ENCODE measurements around the gene ANKRD33B.
"Not testable (repeated sequence)": the region's sequence is repeated elsewhere in the genome, so short reads cannot be mapped to it uniquely, and the experiment has no call there.

Gene ANKRD33B

DNA sequence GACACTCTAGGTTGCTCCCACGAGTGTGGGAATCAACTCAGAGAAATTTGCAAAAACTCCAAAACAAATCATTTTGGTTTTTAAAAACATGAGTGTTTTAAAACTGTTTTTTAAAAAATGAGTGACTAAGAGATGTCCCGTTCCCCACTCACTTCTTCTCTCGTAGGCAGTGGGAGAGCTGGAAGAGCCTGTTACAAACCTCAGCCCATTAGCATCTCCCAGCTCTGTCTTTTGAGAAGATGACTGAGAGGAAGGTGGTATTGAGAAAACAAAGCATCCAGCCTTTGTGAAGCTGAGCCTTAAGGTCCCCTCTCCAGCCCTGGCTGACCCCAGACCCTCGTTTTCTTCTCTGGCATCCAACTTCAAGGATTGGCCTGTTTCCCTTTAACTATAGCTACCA is 4.7 kb upstream of the ANKRD33B start:
- no peak for DNase-seq

DNA sequence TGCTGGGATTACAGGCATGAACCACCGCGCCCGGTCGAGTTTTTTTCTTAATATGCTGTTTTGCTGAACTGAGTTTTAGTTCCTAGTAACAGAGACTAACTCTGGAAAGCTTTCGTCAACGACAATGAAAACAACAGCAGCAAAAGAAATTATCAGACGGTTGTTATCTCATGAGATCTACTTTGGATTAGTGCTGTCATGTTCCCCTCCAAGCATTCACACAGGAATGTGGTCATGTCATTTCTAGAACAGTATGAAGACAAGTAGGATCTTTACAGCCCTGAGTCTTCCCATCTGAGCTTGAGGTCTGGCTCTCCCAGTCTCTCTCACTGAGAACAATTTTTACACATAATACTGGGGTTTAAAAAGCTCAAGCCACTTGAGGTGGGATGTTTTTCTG is 4.0 kb upstream of the ANKRD33B start:
- no peak for DNase-seq

DNA sequence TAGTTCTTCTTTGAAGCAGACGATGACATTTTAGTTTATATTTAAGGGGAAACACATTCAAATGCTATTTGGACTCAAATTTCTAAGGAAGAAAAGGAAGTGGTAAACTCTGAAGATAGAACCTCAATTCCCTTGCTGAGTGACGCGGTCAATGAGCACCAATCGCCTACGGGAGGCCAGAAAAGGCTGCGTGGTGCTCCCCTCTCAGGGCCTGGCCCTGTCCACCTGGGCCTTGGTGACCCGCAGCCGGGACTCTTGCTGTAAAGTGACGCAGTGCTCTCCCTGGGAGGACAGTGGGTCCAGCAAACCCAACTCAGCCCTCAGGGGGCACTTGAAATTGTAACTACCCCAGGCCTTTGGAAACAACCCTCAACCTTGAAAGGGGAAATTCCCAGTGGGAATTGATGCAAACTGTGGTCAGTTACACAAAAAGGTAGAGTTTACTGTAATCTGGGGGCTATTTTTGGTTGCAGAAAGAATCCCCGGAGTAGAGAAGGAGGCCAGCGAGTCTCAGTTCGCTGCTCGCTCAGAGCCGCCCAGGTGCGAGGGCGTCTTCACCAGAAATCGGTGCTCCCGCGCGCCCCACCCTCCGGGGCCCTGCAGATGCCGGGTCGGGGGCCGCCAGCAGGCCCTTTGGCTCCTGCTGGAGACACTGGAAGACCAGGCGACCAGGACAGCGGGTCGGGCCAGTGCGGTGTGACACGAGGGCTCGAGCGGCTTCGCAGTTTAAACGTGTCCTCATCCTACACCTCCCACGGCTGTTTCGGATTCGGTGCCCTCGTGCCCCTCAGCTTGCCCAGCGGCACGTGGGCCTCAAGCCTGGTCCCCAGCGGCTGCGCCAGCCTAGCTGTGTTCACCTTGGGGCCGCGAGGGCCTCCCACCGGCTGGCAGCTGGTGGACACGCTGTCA is 1.4 kb upstream of the ANKRD33B start:
- DNase-seq, result no peak

DNA sequence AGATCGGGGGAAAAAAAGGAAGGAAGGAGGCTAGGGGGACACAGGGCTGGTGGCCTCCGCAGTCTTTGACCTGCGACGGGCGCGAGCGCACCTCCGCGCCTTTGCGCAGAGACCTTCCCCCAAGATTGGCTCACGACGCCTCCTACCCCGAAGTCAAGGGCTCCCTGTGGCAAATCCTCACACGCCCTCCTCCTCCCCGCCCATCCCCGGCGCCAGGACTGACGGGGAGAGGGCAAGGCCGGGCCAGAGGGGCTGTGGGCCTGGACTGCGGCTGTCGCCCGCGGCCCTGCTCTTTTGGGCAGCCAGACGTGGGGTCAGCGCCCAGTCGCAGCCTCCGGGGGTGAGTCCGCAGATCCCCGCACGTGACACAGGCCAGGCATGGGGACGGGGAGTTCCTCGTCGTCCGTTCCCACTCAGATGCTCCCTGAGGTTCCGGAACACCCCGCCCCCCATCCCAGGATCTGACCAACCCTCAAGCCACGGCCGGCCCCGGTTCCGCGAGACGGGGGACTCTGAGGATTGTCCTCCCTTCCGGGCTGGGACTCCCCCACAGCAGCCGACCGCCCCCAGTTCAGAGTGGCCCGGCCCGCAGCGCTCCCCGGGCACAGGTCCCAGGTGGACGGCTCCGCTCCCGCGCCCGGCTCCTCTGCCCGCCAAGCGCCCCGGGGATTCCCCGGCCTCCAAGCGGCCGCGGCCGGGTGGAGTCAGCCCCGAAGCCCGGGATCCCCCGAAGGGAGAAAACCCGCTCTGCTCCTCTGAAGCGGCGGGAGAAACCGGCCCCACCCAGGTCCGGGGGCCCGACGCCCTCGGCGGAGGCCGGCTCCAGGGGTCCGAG is 543 bp upstream of the ANKRD33B start:
- DNase-seq, result peak in 1 of 2 experiments; percentile 59

DNA sequence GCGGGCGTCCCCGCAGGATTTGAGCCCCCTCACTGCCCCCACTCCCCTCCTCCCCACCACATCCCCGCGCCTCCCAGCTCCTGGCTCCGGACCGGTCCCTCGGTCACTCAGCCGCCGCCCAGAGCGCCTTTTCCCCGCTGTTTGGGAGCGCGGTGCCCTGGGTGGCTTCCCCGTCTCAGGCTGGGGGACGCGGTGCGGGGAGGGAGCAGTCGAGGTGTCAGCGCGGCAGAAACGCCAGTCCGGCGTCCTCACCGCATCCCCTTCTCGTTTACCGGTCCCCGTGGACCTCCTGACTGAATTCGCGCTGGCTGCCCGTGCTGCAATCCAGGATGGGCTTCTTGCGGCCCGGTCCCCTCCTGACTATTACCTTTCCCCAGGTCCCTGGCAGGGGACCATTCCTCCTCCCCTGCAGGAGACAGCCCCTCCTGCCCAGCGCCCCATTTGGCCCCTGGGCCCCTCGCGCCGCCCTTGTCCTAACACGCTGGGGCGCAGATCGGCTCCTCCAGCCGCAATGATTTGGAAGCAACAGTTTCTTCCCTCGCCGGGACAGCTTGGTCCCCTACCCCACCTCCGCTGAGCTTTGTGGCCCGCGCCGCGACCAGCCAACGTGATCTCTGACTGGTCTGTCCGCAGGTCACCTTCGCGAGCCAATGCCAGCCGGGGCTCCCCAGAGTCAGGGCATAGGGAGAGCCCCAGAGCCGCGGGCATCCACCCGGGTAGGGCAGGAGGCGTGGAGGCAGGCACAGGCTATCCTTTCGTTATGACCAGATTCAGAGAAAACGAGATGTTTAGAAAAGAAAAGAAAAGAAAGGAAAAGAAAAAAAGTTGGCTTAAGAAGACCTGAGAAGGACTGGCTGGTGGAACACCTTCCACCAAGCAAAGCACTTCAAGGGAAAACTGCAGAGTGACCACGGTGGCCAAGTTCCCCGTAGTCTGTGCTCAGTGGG is 1.2 kb downstream of the ANKRD33B start:
- peak in 1 of 2 experiments; percentile 31 for DNase-seq

DNA sequence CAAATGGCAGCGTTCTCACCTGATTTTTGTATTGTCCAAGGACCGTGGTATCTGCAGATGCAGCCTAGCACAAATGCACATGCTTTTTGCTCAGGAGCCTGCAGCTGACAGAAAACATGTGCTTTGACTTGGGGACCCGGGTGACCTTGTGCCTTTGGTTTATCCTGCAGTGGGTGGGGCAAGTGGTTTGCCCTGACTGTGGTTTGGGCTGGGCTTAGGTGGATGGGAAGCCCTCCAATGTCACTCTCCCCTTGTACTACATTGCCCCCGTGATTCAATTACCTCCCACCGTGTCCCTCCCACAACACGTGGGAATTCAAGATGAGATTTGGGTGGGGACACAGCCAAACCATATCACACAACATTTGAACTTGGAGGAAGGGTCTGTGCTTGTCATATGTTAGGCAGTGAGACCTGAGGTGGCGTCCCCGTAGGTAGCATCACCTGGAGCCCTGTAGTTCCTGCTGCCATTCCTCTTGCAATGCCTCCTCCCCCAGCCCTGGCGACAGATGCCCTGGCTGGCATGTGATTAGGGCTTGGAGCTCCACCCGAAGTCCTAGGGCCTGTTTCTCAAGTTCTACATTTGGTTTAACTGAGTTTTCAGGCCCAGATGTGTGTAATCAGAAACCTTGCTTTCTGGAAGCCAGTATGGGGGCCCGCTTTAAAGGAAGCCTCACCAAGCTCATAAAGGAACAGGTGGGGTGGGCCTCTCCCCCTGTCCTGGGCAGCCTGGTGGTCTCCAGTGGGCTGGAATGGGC is 2.1 kb downstream of the ANKRD33B start:
- peak in 1 of 2 experiments; percentile 59 for DNase-seq

DNA sequence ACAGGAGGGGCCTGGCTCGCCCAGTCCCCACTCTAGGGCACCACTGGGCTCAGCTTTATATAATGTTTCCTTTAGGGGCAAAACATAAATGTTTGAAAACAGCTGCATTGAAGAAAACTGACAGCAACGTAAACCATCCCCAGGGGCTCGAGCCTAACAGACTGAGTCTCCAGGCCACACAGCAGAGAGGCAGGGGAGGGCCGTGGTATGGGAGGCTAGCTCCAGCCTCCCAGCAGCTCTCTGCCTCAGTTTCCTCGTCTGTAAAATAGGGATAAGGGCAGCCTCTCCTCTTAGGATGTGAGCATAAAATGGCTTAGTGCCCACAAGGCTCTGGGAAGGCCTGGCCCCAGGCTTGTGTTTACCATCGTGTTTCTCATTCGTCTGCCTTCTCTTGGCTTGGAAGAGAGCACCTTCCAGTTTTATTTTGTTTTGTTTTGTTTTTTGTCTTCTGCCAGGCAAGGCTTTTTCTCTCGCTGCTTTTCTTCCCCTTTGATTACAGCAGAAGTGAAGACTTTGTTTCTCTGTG is 2.7 kb downstream of the ANKRD33B start:
- no peak for DNase-seq

DNA sequence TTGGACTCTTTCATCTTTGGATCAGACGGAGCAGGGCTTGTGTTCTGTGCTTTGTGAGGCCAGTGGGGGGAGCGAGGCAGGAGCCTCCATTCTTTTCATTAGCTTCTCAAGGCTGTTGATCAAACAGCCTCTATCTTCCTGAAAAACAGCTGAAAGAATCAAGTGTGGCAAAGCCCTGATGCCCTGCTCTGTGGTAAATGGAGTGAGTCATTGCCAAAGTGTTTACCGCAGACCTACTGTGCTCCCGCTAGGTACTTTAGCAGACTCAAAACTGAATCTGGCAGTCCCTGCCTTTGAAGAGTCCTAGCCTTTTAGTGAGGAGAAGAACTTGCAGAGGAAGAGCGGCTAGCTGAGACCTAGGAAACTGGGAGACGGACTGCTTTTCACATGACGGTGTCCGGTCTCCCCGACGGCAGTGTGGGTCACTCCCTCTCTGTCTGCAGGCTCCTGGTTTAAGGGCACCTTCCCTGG is 3.3 kb downstream of the ANKRD33B start:
- no peak for DNase-seq

DNA sequence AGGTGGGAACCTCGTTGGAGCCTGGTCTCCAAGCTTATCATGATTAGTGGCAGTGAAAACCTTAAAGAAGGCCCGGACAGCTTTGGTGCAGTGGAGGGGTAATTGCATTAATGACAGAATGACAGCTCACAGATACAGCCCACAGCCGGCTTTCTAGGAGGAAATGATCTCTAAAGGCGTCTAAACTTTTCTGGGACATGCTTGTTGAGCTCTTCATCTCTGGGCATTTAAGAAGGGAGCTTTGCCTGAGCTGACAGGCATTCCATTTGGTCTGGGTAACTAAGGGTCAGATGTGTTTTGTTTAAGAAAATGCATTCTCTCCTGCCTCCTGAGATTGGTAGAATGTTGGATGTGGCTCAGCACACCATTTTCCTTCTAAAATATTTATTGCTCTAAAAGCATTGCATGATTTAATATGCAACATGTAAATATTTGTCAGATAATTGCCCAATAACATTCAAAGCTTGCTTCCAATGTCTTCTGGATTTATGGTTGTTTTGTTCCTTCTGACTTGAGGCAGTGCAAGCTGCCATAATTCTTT is 4.0 kb downstream of the ANKRD33B start:
- no peak for DNase-seq

DNA sequence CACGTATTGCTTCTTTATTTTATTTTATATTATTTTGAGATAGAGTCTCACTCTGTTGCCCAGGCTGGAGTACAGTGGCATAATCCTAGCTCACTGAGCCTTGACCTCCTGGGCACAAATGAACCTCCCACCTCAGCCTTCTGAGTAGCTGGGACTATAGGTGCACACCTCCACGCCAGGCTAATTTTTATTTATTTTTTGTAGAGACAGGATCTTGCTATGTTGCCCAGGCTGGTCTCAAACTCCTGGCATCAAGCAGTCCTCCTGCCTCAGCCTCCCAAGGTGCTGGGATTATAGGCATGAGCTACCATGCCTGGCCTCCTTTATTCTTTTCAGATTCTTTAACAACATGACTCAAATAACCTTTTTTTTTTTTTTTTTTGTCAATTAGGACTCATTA is 6.7 kb downstream of the ANKRD33B start:
- not testable (repeated sequence) for DNase-seq

DNA sequence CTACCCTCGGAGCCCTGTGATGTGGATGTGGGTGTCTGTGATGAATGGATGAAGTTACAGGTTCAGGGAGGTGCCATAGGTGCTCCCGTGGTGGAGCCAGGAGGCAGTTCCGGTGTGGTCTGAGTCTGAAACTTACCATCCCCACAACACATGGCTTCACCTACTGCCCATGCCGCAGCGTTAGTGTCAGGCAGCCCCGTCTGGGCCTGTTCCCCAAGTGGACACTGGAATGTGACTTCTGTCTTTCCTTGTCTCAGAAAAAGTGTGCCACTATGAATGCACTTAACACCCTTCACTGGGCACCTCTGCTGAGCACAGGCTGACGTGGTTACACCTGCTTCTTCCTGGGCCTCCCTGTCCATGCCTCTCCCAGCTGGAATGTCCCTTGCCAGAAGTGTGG is 8.6 kb downstream of the ANKRD33B start:
- no peak for DNase-seq

DNA sequence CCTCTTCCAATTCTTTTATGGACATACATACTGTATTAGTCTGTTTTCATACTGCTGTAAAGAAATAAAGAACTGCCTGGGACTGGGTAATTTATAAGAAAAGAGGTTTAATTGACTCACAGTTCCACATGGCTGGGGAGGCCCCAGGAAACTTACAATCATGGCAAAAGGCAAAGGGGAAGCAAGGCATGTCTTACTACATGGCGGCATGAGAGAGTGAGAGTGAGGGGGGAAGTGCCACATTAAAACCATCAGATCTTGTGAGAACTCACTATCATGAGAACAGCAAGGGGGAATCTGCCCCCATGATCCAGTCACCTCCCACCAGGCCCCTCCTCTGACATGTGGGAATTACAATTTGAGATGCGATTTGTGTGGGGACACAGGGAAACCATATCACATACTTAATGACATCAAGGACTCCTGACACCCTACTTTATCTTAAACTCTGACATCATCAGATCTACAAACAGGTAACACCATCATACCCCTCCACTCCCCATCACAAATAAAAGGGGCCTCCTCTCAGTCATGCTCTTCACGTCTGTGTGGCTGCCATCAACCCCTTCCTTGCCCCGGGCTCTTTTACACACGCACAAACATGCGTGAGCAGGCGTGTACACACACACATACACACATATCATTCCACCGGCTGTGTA is 9.7 kb downstream of the ANKRD33B start:
- DNase-seq, result no peak

DNA sequence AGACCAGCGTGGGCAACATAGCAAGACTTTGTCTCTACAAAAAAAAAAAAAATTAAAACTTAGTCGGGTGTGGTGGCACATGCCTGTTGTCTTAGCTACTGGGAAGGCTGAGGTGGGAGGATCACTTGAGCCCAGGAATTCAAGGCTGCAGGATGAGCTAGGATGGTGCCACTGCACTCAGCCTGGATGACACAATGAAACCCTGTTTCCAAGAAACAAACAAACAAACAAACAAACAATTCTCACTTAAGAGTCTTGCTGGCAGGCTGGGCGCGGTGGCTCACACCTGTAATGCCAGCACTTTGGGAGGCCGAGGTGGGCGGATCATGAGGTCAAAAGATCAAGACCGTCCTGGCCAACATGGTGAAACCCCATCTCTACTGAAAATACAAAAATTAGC is 11.0 kb downstream of the ANKRD33B start:
- DNase-seq, result not testable (repeated sequence)

DNA sequence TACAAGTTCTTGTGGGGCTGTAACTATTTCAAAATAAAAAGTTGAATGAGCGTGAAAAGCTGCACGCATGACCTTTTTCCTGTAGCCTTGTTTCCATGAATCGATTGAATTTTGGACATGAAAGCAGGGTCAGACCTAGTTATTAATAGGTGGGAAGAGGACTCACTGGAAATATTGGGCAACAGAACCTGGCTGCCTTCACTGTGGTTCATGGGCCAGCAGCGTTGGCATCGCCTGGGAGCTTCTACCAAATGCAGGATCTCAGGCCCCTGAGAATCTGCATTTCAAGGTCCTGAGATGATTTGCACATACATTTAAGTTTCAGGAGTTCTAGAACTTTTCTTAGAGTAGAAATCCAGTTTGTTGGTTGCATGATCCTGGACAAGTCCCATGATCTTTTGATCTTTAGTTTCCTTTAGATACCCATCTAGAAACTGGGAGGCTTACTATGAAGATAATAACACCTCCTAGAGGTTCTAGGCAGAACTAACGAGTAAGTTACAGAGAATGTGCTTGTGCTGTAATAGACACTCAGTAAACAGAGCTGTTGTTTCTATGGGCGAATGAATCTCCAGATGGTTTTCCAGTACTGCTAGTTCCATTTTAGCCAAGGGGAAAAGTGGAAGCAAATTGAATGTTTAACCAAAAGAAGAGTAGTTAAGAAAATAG is 12.4 kb downstream of the ANKRD33B start:
- DNase-seq, result no peak

DNA sequence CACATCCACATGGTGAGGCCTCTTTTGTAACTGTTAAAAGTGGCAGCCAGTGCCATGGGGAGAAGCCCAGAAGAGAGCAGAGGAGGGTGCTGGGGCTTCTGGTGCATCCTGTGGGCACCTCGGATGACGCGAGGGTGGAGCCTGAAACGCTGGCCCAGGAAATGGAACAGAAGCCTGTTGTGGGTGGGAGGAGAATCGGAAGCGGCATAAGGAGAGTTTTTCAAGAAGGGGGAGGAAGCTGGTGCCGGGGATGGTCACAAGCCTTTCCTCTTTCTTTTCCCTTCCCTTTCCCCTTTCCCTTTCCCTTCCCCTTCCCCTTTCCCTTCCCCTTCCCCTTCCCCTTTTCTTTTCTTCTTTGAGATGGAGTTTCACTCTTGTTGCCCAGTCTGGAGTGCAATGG is 12.9 kb downstream of the ANKRD33B start:
- no peak for DNase-seq

DNA sequence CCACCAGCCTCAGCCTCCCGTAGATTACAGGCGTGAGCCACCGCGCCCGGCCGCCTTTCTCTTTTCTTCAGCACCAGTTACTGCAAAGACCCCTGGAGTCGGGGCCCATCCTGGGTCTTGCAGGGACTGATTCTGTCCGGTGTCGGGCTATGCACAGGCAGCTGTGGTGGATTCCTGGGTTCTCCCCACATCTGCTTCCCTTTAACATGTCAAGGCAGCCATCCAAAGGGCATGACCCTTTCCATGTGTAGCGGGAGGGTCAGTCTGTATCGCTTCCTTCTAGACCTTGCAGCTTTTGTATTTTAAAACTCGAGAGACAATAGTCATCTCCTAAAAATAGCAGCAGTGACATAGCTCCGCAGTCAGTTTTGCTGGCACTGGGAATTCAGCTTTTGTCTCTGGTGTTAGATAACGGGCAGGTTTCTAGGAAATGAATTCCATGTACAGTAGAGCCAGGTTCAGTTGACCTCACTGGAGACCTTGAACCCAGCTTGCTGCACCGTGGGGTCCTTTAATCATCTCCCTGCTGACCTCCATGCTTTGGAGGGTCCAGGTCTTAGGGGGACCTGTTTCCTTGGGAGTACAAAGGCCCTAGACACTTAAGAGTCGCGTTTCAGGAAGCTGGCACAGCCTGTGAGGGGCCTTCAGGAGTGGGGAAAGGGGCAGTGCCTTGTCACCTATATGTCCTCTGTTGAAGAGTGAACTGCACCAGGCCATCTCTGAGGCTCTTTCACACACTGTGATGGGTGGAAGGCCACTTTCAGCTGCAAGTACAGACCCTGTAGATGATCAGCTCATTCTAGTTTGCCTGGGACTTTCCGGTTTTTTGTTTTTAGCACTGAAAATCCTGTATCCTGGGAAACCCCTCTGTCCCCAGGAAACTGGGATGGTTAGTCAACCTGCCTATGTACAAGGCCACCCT is 13.8 kb downstream of the ANKRD33B start:
- DNase-seq, result no peak

DNA sequence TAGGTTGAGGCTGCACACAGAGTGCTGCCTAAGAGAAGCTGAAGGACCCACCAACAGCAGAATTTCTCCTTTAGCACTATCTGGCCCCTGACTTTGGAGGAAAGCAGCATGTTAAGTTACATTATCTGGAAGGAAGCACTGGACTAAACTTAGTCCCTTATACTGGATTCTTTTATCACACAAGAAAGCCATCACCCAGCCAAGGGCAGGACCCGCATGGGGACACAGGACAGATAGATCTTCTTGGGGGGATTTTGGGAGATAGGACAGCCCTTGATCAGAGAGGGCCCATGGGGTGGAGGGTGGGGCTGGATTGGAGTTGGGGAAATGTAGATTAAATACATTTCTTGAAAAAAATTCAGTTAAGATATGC is 14.4 kb downstream of the ANKRD33B start:
- no peak for DNase-seq

DNA sequence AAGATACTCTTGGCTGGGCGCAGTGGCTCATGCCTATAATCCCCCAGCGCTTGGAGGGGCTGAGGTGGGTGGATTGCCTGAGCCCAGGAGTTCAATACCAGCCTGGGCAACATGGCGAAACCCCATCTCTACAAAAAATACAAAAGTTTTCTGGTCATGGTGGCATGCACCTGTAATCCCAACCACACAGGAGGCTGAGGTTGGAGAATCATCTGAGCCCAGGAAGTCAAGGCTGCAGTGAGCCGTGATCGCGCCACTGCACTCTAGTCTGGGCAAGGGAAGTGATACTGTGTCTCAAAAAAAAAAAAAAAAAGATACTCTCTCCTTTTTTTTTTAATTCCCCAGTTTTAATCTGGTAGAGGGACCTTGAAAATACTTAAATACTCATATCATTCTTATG is 15.0 kb downstream of the ANKRD33B start:
- no peak for DNase-seq
